HG02885 (cell line): Measurements from ENCODE around the gene EXOSC2.
"Not testable (repeated sequence)": the region's sequence is repeated elsewhere in the genome, so short reads cannot be mapped to it uniquely, and the experiment has no call there.

Source experiments
- ATAC-seq: cut with Tn5 transposase; IDR thresholded peaks from one replicate; pipeline ENCODE4 v1.9.1; 2021; ENCODE audit warnings: mild to moderate bottlenecking; ENCODE audit not compliant: unreplicated experiment, poor library complexity

Gene EXOSC2

GRCh38 chr9:130666393-130667119 is 27.0 kb upstream of the EXOSC2 start:
- ATAC-seq, result no peak

- ATAC-seq, result no peak
Observed at GRCh38 chr9:130667120-130667435, 26.5 kb upstream of the EXOSC2 start.

GRCh38 chr9:130668196-130668595 is 25.4 kb upstream of the EXOSC2 start:
- ATAC-seq, result no peak

- no peak for ATAC-seq
Observed at GRCh38 chr9:130668659-130669058, 24.9 kb upstream of the EXOSC2 start.

- no peak for ATAC-seq
Observed at GRCh38 chr9:130669965-130670364, 23.6 kb upstream of the EXOSC2 start.

- no peak for ATAC-seq
Observed at GRCh38 chr9:130670644-130671043, 22.9 kb upstream of the EXOSC2 start.

GRCh38 chr9:130672466-130672865 is 21.1 kb upstream of the EXOSC2 start:
- no peak for ATAC-seq

- no peak for ATAC-seq
Observed at GRCh38 chr9:130672933-130673615, 20.5 kb upstream of the EXOSC2 start.

- no peak for ATAC-seq
Observed at GRCh38 chr9:130675396-130675795, 18.2 kb upstream of the EXOSC2 start.

- ATAC-seq, result no peak
Observed at GRCh38 chr9:130677252-130677651, 16.3 kb upstream of the EXOSC2 start.

GRCh38 chr9:130680836-130681768 is 12.5 kb upstream of the EXOSC2 start:
- peak; percentile 64 for ATAC-seq

GRCh38 chr9:130681769-130682420 is 11.7 kb upstream of the EXOSC2 start:
- peak; percentile 25 for ATAC-seq

- ATAC-seq, result no peak
Observed at GRCh38 chr9:130682421-130683121, 11.0 kb upstream of the EXOSC2 start.

GRCh38 chr9:130685104-130685503 is 8.5 kb upstream of the EXOSC2 start:
- ATAC-seq, result no peak

GRCh38 chr9:130685945-130686344 is 7.6 kb upstream of the EXOSC2 start:
- not testable (repeated sequence) for ATAC-seq

GRCh38 chr9:130687615-130688014 is 6.0 kb upstream of the EXOSC2 start:
- ATAC-seq, result no peak

GRCh38 chr9:130688072-130688471 is 5.5 kb upstream of the EXOSC2 start:
- ATAC-seq, result no peak

GRCh38 chr9:130689572-130689936 is 4.0 kb upstream of the EXOSC2 start:
- ATAC-seq, result no peak

- peak; percentile 32 for ATAC-seq
Observed at GRCh38 chr9:130689937-130690700, 3.5 kb upstream of the EXOSC2 start.
